Ishikawa (cell line): ENCODE data around the gene PDE10A.

ENCODE experiments used
- CEBPB ChIP-seq: IDR thresholded peaks from 2 replicates; pipeline ENCODE4 v1.6.1; 2012
- CREB1 ChIP-seq: IDR thresholded peaks from 2 replicates; pipeline ENCODE4 v1.6.1; 2012; ENCODE audit warnings: low read depth
- EGR1 ChIP-seq: IDR thresholded peaks from 2 replicates; pipeline ENCODE4 v1.6.1; 2012
- EP300 ChIP-seq: IDR thresholded peaks from 2 replicates; pipeline ENCODE4 v1.6.1; 2012; ENCODE audit warnings: borderline replicate concordance
- FOXM1 ChIP-seq: IDR thresholded peaks from 2 replicates; pipeline ENCODE4 v1.6.1; 2012; ENCODE audit warnings: low read depth, borderline replicate concordance
- NFIC ChIP-seq: IDR thresholded peaks from 2 replicates; pipeline ENCODE4 v1.6.1; 2012
- RAD21 ChIP-seq: IDR thresholded peaks from 2 replicates; pipeline ENCODE4 v1.6.1; 2012; ENCODE audit warnings: low read depth
- TAF1 ChIP-seq: IDR thresholded peaks from 2 replicates; pipeline ENCODE4 v1.6.1; 2012; ENCODE audit warnings: low read depth, mild to moderate bottlenecking
- TCF12 ChIP-seq: IDR thresholded peaks from 2 replicates; pipeline ENCODE4 v1.6.1; 2012; ENCODE audit warnings: low read depth
- TEAD4 ChIP-seq: IDR thresholded peaks from 2 replicates; pipeline ENCODE4 v1.6.1; 2012
- YY1 ChIP-seq: IDR thresholded peaks from 2 replicates; pipeline ENCODE4 v1.6.1; 2012; ENCODE audit warnings: low read depth
- ZBTB7A ChIP-seq: IDR thresholded peaks from 2 replicates; pipeline ENCODE4 v1.6.1; 2012; ENCODE audit warnings: low read depth
- TF ChIP-seq, protein P1 (sequence below): IDR thresholded peaks from 2 replicates; pipeline ENCODE4 v1.6.1; 2012
- TF ChIP-seq, protein P2 (sequence below): IDR thresholded peaks from 2 replicates; pipeline ENCODE4 v1.6.1; 2012; ENCODE audit warnings: low read depth, mild to moderate bottlenecking
- TF ChIP-seq, protein P3 (sequence below): IDR thresholded peaks from 2 replicates; pipeline ENCODE4 v1.6.1; 2012

The PDE10A gene

DNA sequence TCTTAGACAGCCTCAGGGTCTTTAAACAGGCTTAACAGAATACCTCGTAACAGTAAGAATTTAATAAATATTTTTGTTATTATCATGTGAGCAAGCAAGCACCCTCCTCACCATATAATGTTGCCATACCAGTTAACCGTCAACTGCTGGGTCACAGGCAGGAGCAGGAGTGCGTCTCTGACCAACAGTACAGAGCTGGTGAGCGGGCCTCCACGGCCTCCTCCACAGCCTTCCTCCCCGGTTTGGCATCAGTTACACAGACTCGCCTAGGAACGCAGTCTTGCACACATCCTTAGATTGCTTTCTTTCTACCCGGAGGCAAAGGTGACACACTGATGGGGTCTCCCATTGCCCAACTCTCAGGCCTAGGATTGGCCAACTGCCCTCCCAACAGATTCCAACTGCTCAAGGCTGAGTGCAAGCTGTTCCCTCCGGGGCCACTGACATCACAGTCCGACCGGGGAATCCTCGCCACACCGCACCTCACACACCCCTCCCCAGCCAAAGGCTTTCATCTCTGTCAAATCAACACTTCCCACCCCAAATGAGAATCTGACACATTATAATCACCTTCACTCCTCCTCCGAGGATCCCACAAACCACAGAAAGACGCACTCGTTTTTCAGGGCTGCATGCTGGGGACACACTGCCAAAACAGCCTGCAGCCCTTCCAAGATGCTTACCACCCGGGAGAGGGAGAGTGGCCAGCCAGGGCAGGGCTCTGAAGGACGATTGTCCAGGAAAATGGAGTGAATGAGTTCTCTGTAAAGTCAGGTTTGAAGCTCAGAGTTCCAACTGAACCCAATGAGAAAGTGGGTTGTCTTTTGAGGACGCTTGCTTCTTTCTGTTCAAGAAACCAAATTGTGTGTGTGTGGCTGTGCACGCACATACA lies 63.2 kb downstream of the PDE10A start:
- TF ChIP-seq YY1: no peak
- no peak for TF ChIP-seq TCF12
- TF ChIP-seq TAF1: no peak
- no peak for TF ChIP-seq CEBPB
- TF ChIP-seq EGR1: no peak
- TF ChIP-seq RAD21: no peak
- TF ChIP-seq, protein P1, sequence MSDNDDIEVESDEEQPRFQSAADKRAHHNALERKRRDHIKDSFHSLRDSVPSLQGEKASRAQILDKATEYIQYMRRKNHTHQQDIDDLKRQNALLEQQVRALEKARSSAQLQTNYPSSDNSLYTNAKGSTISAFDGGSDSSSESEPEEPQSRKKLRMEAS: no peak
- no peak for TF ChIP-seq TEAD4
- no peak for TF ChIP-seq CREB1
- no peak for TF ChIP-seq EP300

DNA sequence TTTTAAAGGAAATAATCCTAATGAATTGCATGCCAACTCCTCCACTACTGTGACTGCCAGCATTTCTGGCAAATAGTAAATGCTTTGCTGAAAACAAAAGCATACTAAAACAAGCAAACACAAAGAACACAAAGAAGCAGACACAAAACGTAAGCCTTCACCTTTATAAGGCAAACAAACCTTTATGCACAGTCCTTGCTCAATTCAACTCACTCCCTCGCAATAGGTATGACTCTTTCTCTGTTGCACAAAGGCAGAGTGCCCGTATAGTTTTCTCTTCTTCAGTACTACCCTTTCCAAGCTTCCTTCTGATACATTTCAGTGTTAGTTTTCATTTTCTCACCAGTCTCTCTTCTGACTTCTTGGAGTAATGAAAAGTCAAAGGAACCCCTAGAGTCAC lies 63.9 kb downstream of the PDE10A start:
- no peak for TF ChIP-seq YY1
- TF ChIP-seq EGR1: no peak
- TF ChIP-seq FOXM1: no peak
- TF ChIP-seq, protein P2, sequence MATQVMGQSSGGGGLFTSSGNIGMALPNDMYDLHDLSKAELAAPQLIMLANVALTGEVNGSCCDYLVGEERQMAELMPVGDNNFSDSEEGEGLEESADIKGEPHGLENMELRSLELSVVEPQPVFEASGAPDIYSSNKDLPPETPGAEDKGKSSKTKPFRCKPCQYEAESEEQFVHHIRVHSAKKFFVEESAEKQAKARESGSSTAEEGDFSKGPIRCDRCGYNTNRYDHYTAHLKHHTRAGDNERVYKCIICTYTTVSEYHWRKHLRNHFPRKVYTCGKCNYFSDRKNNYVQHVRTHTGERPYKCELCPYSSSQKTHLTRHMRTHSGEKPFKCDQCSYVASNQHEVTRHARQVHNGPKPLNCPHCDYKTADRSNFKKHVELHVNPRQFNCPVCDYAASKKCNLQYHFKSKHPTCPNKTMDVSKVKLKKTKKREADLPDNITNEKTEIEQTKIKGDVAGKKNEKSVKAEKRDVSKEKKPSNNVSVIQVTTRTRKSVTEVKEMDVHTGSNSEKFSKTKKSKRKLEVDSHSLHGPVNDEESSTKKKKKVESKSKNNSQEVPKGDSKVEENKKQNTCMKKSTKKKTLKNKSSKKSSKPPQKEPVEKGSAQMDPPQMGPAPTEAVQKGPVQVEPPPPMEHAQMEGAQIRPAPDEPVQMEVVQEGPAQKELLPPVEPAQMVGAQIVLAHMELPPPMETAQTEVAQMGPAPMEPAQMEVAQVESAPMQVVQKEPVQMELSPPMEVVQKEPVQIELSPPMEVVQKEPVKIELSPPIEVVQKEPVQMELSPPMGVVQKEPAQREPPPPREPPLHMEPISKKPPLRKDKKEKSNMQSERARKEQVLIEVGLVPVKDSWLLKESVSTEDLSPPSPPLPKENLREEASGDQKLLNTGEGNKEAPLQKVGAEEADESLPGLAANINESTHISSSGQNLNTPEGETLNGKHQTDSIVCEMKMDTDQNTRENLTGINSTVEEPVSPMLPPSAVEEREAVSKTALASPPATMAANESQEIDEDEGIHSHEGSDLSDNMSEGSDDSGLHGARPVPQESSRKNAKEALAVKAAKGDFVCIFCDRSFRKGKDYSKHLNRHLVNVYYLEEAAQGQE: no peak
- no peak for TF ChIP-seq TCF12
- no peak for TF ChIP-seq TAF1
- TF ChIP-seq CREB1: no peak
- TF ChIP-seq ZBTB7A: no peak
- no peak for TF ChIP-seq CEBPB
- no peak for TF ChIP-seq RAD21
- no peak for TF ChIP-seq TEAD4
- TF ChIP-seq, protein P3, sequence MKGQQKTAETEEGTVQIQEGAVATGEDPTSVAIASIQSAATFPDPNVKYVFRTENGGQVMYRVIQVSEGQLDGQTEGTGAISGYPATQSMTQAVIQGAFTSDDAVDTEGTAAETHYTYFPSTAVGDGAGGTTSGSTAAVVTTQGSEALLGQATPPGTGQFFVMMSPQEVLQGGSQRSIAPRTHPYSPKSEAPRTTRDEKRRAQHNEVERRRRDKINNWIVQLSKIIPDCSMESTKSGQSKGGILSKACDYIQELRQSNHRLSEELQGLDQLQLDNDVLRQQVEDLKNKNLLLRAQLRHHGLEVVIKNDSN: no peak
- no peak for TF ChIP-seq EP300
- TF ChIP-seq, protein P1: no peak

DNA sequence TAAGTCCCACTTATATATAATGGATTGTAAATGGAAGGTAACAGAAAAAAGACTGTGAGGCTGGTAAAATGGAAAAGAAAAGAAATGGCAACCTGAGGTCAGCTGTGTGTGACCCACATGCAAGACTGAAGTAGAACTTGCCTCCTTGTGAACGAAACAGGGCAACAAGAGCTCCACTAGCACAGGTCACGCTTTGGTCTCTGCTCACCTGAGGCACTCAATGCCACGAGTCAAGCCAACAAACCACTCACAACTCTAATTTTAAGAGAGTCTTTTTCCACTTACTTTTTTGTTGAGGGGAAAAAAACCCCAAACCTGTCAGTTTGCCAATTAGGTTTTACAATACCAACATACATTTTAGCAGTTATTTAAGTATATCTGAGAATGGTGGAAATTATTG lies 65.2 kb downstream of the PDE10A start:
- TF ChIP-seq CREB1: no peak
- TF ChIP-seq, protein P2: no peak
- TF ChIP-seq EP300: no peak
- no peak for TF ChIP-seq CEBPB
- TF ChIP-seq TCF12: no peak
- TF ChIP-seq YY1: no peak
- TF ChIP-seq FOXM1: no peak
- TF ChIP-seq, protein P1: no peak
- TF ChIP-seq, protein P3: no peak
- TF ChIP-seq TAF1: no peak
- no peak for TF ChIP-seq EGR1
- TF ChIP-seq NFIC: no peak
- TF ChIP-seq TEAD4: no peak
- no peak for TF ChIP-seq RAD21
- TF ChIP-seq ZBTB7A: no peak

DNA sequence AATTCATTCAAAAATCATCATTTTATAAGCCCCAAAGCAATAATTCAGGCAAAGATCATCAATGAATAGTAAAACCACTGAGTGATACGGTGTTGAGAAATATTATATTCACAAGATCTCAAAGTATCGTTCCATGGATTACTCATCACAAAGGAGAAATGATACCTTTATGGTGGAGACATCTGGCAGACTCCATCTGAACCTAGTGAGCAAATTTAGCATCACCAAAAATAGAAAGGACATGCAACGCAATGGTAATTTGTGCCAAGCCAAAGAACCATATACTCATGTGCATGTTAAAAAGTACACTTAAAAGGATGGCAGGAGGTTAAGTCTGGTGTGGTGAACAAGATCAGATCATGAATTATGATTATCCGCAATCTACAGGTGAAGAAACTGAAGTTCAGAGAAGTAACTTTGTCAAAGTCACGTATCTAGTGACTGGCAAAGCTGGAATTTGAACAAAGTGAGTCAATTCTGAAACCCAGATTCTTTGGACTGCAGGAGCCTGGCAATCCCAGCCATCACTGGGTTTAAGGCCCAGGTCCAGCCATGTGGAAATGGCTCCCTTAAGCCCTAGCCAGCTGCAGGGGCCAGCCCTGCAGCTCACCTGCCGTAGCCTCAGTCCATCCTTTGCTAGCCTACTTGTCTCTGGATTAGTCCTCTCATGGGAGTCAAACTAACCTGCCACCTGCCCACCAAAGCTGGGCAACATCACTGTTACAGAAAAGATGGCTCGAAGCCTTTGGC lies 68.3 kb downstream of the PDE10A start:
- TF ChIP-seq TAF1 (no peak), CEBPB (no peak), EGR1 (no peak), ZBTB7A (no peak), CREB1 (no peak)
- TF ChIP-seq, protein P2: no peak
- TF ChIP-seq, protein P1: no peak
